ENCODE results near the gene RBMS1.

The RBMS1 gene

GRCh38 chr2:160494201-160494644 is 616 bp upstream of the RBMS1 start:
- Histone ChIP-seq H3K4me1 (ENCODE audit: insufficient read depth, low read length, poor library complexity, severe bottlenecking) (peaks cover 41% of the 10 kb centered on the region), H3K9me3 (ENCODE audit: insufficient read depth, low read depth, low read length) (no peaks in the 10 kb centered on the region), H3F3A (ENCODE audit: low read depth) (no peaks in the 10 kb centered on the region), H3K4me2 (ENCODE audit: low read depth, low read length, poor library complexity, severe bottlenecking) (peak overlapping the region; percentile 66), H3K9ac (ENCODE audit: low read depth, low read length, poor library complexity, severe bottlenecking) (peak overlapping the region; percentile 85), H4K20me1 (ENCODE audit: insufficient read depth, low read length, poor library complexity, severe bottlenecking) (peaks cover 4% of the 10 kb centered on the region), H3K27me3 (ENCODE audit: insufficient read depth, low read length, poor library complexity, severe bottlenecking) (no peaks in the 10 kb centered on the region), H3K4me3 (ENCODE audit: low read length, poor library complexity, severe bottlenecking) (peak overlapping the region; percentile 91), H3K9me2 (replicated peaks; ENCODE audit: low read depth, low read length) (no peaks in the 10 kb centered on the region), H2AFZ (ENCODE audit: low read length) (peak overlapping the region; percentile 10; the same call in 1 of the 2 replicates), H3K79me2 (ENCODE audit: insufficient read depth, low read length) (peaks cover 37% of the 10 kb centered on the region), H3K36me3 (ENCODE audit: insufficient read depth, low read length) (no peaks in the 10 kb centered on the region)
- no peak for TF ChIP-seq EZH2phosphoT487 (IDR thresholded peaks at IDR 0.05; ENCODE audit: borderline replicate concordance)
- TF ChIP-seq, protein P1, sequence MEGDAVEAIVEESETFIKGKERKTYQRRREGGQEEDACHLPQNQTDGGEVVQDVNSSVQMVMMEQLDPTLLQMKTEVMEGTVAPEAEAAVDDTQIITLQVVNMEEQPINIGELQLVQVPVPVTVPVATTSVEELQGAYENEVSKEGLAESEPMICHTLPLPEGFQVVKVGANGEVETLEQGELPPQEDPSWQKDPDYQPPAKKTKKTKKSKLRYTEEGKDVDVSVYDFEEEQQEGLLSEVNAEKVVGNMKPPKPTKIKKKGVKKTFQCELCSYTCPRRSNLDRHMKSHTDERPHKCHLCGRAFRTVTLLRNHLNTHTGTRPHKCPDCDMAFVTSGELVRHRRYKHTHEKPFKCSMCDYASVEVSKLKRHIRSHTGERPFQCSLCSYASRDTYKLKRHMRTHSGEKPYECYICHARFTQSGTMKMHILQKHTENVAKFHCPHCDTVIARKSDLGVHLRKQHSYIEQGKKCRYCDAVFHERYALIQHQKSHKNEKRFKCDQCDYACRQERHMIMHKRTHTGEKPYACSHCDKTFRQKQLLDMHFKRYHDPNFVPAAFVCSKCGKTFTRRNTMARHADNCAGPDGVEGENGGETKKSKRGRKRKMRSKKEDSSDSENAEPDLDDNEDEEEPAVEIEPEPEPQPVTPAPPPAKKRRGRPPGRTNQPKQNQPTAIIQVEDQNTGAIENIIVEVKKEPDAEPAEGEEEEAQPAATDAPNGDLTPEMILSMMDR (conservative IDR thresholded peaks at IDR 0.05; ENCODE audit: low read length), result no peak

DNA sequence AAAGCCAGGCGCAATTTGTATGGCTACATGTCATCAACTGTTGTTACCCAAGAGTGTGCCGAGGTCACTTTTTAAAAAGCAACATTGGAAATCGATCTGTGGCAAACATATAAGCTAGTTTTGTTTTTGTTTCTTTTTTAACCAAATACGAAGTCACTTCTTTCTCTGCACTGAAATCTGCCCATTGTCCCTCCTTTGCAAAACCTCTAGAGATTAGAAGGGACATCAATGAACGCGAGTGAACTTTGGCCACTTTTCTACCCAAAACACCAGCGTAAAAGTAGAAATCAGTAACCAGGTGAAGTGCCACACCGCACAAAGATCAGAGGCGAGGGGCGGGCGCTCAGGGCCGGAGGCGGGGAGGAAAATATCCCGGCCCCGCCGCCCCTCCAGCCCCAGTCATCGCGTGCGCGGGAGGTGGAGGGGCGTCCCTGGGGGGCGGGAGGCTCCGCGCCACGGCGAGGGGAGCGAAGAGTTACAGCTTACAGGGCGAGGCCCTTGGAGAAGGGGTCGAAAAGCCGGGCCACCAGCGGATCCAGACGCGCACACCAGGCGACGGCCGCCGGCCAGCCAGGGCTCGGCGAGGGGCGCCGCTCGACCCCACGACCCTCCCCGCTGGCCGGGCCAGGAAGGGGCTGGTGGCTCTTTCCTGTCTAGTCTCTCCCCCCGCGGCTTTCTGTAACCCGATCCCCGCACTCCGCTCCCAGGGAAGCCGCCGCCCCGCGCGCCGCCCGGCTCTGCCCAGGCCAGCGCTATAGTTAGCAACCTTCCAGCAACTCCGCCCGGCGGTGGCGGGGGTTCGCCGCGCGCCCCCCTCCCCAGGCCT is 993 bp downstream of the RBMS1 start:
- TF ChIP-seq EZH2phosphoT487 (IDR thresholded peaks at IDR 0.05; ENCODE audit: borderline replicate concordance), result no peak
- TF ChIP-seq, protein P1 (conservative IDR thresholded peaks at IDR 0.05; ENCODE audit: low read length), result no peak
- H3K79me2 ChIP-seq (ENCODE audit: insufficient read depth, low read length), result peaks cover 52% of the 10 kb centered on the region
- H3K4me1 ChIP-seq (ENCODE audit: insufficient read depth, low read length, poor library complexity, severe bottlenecking), result peaks cover 45% of the 10 kb centered on the region
- H3K4me2 ChIP-seq (ENCODE audit: low read depth, low read length, poor library complexity, severe bottlenecking), result peak overlapping the region; percentile 80
- no peaks in the 10 kb centered on the region for H3K9me2 ChIP-seq (replicated peaks; ENCODE audit: low read depth, low read length)
- no peaks in the 10 kb centered on the region for H3K9me3 ChIP-seq (ENCODE audit: insufficient read depth, low read depth, low read length)
- peak overlapping the region; percentile 91 for H3K4me3 ChIP-seq (ENCODE audit: low read length, poor library complexity, severe bottlenecking)
- peaks cover 4% of the 10 kb centered on the region for H4K20me1 ChIP-seq (ENCODE audit: insufficient read depth, low read length, poor library complexity, severe bottlenecking)
- H3K9ac ChIP-seq (ENCODE audit: low read depth, low read length, poor library complexity, severe bottlenecking), result peak overlapping the region; percentile 85
- H2AFZ ChIP-seq (ENCODE audit: low read length), result peak overlapping the region; percentile 89
- H3K36me3 ChIP-seq (ENCODE audit: insufficient read depth, low read length), result no peaks in the 10 kb centered on the region
- no peaks in the 10 kb centered on the region for H3K27me3 ChIP-seq (ENCODE audit: insufficient read depth, low read length, poor library complexity, severe bottlenecking)
- H3F3A ChIP-seq (ENCODE audit: low read depth), result no peaks in the 10 kb centered on the region

DNA sequence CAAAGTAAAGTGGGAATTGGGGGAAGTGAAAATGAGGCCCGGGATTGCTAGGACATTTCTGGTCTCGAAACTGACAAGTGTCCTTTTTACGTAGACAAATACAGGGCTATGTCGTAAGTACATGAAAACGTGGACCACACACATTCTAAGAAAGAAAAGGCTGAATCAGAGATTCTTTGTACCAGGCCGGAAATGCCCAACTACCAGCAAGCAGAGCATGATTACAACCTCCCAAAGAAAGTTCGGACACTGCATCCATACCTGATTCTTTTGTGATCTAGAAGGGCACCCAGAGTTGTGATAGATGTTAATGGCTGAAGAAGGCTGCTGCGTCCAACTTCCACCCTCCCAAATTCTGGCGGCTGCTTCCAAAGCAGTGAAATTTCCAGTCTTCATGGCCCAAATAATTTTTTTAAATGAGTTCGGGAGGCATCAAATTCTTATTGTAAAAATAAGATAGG is 1.7 kb downstream of the RBMS1 start:
- Histone ChIP-seq H3K9ac (ENCODE audit: low read depth, low read length, poor library complexity, severe bottlenecking) (peak overlapping the region; percentile 85), H3K4me2 (ENCODE audit: low read depth, low read length, poor library complexity, severe bottlenecking) (peak overlapping the region; percentile 80), H3K4me1 (ENCODE audit: insufficient read depth, low read length, poor library complexity, severe bottlenecking) (peaks cover 52% of the 10 kb centered on the region), H4K20me1 (ENCODE audit: insufficient read depth, low read length, poor library complexity, severe bottlenecking) (peaks cover 4% of the 10 kb centered on the region), H3K36me3 (ENCODE audit: insufficient read depth, low read length) (no peaks in the 10 kb centered on the region), H2AFZ (ENCODE audit: low read length) (peak overlapping the region; percentile 89; the same call in 1 of the 2 replicates), H3K27me3 (ENCODE audit: insufficient read depth, low read length, poor library complexity, severe bottlenecking) (no peaks in the 10 kb centered on the region), H3K9me3 (ENCODE audit: insufficient read depth, low read depth, low read length) (no peaks in the 10 kb centered on the region), H3K4me3 (ENCODE audit: low read length, poor library complexity, severe bottlenecking) (peak overlapping the region; percentile 91), H3K79me2 (ENCODE audit: insufficient read depth, low read length) (peaks cover 59% of the 10 kb centered on the region), H3F3A (ENCODE audit: low read depth) (no peaks in the 10 kb centered on the region), H3K9me2 (replicated peaks; ENCODE audit: low read depth, low read length) (no peaks in the 10 kb centered on the region)
- no peak for TF ChIP-seq EZH2phosphoT487 (IDR thresholded peaks at IDR 0.05; ENCODE audit: borderline replicate concordance)
- TF ChIP-seq, protein P1 (conservative IDR thresholded peaks at IDR 0.05; ENCODE audit: low read length), result no peak
